ENCODE results near the gene GPX6.

DNA sequence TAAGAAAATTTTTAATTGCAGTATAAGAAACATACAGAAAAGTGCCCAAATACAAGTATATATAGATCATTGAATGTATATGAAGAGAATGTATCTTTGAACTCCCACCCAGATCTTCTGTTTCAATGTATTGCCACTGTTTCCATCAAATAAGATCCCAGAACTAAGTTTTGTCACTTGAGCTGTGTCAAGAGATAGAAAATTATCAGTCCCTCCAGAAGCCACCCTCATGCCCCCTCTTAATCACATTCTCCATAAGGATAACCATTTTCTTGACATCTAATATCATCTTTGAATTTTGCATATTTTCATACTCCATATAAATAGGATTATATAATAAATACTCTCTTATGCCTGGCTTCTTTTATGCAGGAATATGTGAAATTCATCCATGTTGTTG, 30.4 kb upstream of the GPX6 start:
- TF ChIP-seq, protein P1, sequence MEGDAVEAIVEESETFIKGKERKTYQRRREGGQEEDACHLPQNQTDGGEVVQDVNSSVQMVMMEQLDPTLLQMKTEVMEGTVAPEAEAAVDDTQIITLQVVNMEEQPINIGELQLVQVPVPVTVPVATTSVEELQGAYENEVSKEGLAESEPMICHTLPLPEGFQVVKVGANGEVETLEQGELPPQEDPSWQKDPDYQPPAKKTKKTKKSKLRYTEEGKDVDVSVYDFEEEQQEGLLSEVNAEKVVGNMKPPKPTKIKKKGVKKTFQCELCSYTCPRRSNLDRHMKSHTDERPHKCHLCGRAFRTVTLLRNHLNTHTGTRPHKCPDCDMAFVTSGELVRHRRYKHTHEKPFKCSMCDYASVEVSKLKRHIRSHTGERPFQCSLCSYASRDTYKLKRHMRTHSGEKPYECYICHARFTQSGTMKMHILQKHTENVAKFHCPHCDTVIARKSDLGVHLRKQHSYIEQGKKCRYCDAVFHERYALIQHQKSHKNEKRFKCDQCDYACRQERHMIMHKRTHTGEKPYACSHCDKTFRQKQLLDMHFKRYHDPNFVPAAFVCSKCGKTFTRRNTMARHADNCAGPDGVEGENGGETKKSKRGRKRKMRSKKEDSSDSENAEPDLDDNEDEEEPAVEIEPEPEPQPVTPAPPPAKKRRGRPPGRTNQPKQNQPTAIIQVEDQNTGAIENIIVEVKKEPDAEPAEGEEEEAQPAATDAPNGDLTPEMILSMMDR (IDR thresholded peaks at IDR 0.05; ENCODE audit: insufficient read depth, low read length, poor library complexity, severe bottlenecking) = no peak
- no peak for TF ChIP-seq EZH2phosphoT487 (conservative IDR thresholded peaks at IDR 0.05; ENCODE audit: low read length)
